GM12874 (cell line): ENCODE measurements around the gene CLMN.

ENCODE experiments used
- CTCF ChIP-seq: IDR thresholded peaks from 2 replicates; pipeline ENCODE4 v1.5.1; 2011; ENCODE audit warnings: low read depth, mild to moderate bottlenecking, control low read depth, low read length, moderate library complexity; ENCODE audit not compliant: insufficient read depth

The CLMN gene

GRCh38 chr14:95300697-95301526 is 18.8 kb downstream of the CLMN start:
- TF ChIP-seq CTCF = no peak

GRCh38 chr14:95300002-95300696 is 19.6 kb downstream of the CLMN start:
- no peak for TF ChIP-seq CTCF

GRCh38 chr14:95299271-95299670 is 20.4 kb downstream of the CLMN start:
- no peak for TF ChIP-seq CTCF

- TF ChIP-seq CTCF = no peak
Observed at GRCh38 chr14:95297832-95298231, 21.9 kb downstream of the CLMN start.

DNA sequence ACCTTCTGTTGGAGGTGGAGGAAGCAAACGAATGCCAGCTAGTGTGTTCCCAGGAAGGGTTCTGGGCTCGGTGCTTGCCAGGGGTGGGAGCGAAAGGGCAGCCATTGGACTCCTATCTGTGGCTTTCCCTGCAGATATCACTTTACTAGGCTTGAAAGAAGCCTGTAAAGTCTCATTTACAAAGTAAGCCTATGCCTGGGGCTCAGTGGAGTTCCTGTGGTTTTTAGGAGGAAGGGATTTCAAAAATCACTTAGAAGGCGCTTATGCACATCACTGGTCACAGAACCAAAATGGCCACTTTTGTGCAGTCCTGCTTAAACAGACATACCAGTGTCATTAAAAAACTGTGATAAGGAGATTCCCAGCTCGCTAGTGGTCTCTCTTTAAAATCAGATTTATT is 22.7 kb downstream of the CLMN start:
- no peak for TF ChIP-seq CTCF

GRCh38 chr14:95295600-95296376 is 23.9 kb downstream of the CLMN start:
- no peak for TF ChIP-seq CTCF
